ENCODE data around the gene NPY5R.
A peak's percentile ranks its signal among the peaks of the same experiment; 100 is the strongest.

NPY5R gene

DNA sequence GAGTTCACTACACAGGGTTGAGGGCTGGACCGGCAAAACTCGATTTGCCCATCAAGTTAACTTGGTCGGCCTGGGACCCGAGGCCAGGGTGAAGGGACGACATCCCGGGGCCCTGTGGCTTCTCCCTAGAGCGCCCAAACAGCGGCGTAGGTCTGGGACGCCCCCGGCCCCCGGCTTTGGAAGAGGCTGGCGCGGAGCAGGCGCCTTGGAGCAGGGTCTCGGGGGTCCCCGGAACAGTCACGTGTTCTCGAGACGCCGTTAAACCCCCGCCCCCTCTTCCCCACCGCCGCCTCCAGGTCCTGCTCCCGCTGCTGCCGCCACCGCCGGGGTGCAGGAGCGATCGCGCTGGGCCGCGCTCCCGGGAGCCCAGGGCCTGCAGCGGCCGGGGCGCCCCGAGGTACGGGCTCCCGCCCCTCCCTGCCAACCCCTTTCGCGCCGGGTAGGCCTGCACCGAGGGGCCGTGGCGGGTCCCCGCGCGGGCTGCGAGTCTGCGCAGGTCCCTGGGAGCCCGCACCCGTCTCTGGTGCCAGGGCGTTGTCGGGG, at the start of gene NPY5R:
Gene NPY5R (plus strand): TSS at position 289 of the 543 bp plus-strand sequence. CDS start 6,382 bp downstream, outside the sequence.
- DNase-seq: no peak

DNA sequence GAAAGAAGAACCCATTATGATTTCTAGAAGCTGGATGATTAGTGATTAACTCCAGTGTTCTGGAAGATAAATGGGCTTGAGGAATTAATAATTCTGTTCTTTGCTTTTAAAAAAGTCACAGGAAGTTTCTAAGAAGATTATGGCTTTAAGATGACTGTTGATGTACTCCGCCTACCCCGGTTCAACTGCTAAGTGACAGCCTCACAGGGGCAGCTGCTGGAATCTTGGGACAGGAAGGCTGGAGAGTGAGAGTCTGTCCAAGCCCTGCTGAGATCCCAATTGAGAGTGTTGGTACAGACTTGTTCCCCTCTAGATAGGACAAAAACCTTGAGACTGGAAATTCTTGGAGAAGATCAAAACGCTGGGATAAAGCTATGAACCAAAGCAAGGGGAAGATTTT, 48.6 kb upstream of the NPY5R start:
- DNase-seq: no peak

GRCh38 chr4:163300445-163300844, 43.2 kb upstream of the NPY5R start:
- DNase-seq: no peak

DNA sequence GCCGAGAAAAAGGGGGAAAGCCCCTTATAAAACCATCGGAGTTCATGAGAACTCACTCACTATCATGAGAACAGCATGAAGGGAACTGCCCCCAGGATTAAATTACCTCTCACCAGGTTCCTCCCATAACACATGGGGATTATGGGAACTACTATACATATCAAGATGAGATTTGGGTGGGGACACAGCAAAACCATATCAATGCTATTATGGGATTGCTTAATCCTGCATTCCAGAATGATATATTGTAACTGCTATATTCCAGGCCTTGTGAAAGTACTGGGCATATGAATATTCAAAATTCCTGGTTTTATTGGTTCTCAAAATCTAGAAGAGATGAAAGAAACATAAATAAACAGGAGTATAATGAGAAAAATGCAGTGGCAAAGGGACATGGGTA, 40.6 kb upstream of the NPY5R start:
- DNase-seq: no peak

DNA sequence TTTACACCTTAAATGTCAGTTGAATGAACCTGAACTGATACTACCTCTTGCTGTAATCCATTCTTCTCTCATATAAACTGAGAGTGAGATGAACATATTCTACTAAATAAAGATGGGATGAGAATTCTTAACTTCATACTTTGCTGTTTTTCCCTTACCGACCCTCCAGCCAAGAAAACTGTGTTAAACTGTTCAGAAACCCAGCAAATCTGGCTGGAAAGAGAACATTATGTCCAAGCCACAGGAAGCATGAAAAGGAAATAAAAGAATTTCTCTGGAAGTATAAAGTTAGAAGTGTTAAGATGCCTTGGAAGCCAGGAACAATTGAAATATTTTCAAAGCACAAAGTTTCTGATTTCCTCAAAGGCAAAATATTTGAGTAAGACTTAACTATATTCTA, 34.2 kb upstream of the NPY5R start:
- DNase-seq: no peak

- DNase-seq: no peak
Measured at GRCh38 chr4:163317110-163317509, 26.6 kb upstream of the NPY5R start.

DNA sequence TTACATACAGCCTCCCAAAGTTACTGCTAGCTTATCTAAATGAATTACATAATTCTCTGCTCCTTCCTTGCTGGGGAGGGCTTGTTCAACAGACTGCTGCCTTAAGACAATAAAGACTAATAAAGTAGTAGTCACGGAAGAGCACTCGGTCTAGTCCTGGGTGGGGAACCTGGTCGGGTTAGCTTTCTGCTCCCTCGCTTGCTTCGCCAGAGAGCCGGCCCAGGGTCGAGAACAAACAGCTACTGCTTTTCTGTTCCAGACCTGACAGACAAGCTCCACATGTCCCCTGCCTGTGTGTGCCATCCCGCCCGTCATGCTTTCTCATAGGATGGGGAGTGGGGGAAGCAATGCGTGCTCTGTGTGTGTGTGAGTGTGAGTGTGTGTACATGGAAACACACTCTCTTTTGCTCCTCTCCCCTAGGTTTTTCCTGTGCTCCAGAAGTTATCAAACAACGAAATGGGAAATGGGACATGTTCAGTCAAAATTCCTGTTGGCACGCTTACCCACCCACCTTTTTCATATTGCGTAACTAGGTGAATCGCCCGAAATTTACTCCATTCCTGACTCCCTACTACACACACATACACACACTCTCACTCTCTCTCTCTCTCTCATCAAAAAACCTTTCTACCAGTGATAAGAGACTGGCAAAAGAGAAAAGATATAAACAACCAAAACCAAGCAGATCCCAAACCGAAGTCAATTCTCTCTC, 12.6 kb upstream of the NPY5R start:
- DNase-seq: no peak

GRCh38 chr4:163331629-163332376, 11.9 kb upstream of the NPY5R start:
- DNase-seq: no peak

GRCh38 chr4:163332526-163333406, 10.9 kb upstream of the NPY5R start, which contains the start of gene NPY1R:
Gene NPY1R, minus strand, starts transcription at chr4:163332596. Its CDS starts 6,042 bp downstream, at chr4:163326554.
- DNase-seq: peak; percentile 43

DNA sequence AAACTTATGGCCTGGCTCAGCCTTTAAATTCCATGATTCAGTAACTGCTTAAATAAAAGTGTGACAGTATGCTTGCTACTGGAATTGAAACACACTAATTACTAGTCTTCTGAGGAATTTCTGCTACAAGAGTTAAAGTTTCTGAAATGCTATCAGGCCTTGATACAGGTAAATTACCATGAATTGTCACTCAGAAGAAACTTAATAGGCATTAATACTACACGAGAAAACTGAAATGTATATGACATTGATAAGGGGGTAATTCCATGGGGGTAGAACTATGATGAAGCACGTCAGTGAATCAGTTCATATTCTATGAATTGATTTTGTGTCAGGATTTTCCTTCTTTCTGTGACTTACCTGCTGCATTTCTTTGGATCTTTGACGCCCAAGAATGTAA, 8.3 kb upstream of the NPY5R start:
- DNase-seq: no peak

- DNase-seq: no peak
Measured at GRCh38 chr4:163344147-163345125, 744 bp downstream of the NPY5R start.

DNA sequence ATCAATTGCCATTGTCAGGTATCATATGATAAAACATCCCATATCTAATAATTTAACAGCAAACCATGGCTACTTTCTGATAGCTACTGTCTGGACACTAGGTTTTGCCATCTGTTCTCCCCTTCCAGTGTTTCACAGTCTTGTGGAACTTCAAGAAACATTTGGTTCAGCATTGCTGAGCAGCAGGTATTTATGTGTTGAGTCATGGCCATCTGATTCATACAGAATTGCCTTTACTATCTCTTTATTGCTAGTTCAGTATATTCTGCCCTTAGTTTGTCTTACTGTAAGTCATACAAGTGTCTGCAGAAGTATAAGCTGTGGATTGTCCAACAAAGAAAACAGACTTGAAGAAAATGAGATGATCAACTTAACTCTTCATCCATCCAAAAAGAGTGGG, 7.0 kb downstream of the NPY5R start:
- DNase-seq: no peak

DNA sequence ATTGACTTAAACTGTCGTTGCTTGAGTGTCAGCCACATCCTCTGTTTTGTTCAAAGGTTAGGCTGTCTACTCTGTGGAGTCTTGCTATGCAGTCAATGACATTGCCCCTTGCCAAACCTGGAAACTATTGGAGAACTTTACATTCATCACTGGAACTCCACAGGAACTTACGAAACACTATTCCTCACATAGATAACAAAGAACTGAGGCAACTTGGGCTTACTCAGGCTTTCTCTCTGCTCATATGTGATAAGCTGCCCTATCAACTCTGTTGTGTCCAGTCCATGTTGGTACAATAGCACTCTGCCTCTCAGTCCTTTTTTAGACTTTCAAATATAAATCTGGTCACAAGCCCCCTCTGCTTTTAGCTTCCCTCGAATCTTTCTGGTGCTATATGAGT, 9.4 kb downstream of the NPY5R start:
- DNase-seq: no peak

DNA sequence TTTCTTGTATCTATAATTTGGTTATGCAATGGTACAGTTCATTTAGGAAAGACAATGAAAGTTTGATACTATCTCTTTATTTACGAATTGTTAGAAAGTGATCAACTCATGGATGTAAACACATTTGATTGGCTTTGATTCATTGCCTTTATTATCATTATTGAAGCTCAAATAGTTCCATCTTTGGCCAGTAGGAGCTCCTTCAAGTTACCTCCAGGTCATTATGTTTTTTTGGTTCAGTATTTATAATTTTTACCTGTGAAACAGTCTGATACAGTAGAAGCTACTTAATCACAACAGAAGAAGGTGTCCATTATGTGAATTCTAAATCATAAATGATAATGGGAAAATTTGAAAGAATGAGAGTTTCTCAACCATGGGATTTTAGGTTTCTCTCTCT, 12.4 kb downstream of the NPY5R start:
- no peak for DNase-seq

DNA sequence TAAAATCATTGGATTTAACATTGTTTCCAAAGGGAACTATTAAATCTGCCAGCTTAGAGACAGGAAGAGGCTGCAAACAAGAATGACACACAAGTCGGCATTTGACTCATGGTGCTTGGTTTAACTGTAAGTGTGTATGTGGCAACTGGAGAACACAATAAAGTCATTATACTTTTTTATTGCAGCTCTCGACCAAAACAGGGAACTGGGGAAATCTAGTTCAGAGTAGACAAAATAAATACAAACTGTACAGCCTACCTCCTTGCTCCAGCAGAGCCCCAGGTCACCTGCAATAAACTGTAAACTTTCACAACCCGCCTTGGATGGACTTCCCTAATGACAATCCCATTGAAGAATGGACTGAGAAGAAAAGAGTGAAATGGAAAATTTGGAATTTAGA, 24.0 kb downstream of the NPY5R start:
- no peak for DNase-seq

DNA sequence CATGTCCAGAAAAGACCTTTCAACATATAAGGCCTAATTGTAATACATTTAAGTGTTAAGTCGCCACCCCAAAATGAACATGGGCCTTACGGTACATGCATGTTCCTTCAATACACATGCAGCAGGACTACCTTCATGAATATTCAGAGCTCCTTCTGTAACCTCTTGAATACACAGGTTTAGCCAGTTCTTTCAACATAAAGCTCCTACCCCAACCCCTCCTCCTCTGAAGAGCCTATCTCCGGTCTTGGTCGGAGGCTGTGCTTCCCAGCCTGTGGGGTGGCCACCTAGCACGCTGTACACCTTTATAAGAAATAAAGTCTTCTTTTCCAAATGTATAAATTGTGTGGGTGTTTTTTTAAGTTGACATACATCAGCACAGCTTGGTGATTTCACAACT, 28.3 kb downstream of the NPY5R start:
- no peak for DNase-seq

GRCh38 chr4:163378661-163379060, 35.0 kb downstream of the NPY5R start:
- DNase-seq: no peak

DNA sequence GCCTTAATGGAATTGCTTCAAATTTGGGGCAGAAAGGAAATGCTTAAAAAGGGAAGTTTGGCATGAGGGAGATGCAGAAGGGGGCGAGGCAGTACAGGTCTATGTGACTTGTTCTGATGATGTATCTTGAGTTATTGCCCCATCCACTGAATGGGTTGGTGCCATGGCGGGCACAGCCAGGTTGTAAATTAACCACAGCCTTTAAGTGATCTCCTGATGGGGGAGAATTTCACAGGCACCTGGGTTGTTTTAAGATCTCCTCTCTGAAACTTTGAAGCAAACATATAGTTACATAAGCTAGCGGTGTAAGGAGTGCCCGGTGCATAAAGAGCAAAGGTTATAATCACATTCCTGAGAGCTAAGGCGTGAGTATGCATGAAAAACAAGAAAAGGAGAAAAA, 37.0 kb downstream of the NPY5R start:
- DNase-seq: no peak

DNA sequence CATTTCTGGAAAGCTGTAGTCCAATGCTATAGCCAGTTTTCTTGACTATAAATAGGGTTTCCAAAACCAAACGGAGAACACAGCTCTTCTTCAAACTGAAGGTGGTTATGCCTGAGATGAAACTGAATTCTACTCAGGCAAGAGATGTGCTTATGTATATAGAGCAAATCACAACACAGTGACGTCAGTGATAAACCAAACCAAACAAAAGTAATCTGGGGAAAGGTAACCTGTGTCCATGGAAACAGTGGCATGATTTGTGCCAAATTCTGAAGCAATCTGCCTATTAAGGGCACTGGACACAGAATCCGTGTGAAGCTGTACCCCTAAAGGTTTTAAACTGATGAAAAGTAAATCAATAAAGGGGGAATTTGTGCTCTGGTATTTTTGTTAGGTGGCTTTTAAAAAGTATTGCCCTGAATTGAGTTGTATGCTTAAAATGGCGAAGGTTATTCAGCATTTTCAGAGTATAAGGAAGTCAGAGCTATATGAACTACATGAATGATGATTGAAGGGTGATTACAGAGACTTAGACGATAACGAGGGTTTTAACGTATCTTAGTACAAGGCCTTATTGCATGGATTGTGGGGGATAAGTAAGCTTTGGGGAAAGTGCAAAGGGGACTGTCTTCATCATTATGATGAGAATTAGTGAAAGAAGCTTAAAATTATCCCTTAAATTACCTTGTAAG, 38.6 kb downstream of the NPY5R start:
- DNase-seq: no peak

GRCh38 chr4:163384434-163384833, 40.7 kb downstream of the NPY5R start:
- no peak for DNase-seq

DNA sequence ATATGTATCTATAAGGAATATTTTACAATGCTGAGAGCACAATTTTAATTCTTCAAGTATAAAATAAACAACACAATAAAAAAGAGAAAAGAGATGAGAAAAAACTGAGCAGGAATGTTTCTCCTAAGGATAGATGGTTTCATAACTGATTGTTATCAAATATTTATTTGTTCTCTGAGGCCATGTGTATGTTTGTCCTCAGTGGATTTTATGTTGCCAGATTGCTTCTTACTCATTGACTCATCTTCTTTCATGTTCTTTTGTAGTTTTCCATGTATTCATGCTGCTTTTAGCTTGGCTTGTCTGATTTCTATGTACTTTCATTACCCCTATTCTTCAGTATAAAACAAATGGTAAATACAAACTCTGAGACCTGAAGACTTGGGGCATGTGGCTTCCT, 41.2 kb downstream of the NPY5R start:
- no peak for DNase-seq
